Measurements from ENCODE around the gene SNAP25.

The SNAP25 gene

GRCh38 chr20:10319855-10320254, 101.2 kb downstream of the SNAP25 start:
- no peaks in the 10 kb centered on the region for H3K36me3 ChIP-seq (ENCODE audit: insufficient read depth, low read length)
- no peak for DNase-seq (ENCODE audit: low read depth, low spot score)
- no peak overlapping the region for H3K27ac ChIP-seq
- no peak overlapping the region for H3K4me3 ChIP-seq
- no peaks in the 10 kb centered on the region for H3K9me3 ChIP-seq (ENCODE audit: low read depth, low read length)
- H3K9ac ChIP-seq (ENCODE audit: insufficient read length), result no peak overlapping the region
- TF ChIP-seq EZH2 (IDR thresholded peaks at IDR 0.05) (no peak), FOXP2 (optimal IDR thresholded peaks at IDR 0.05; ENCODE audit: control extremely low read depth, extremely low read length, insufficient read depth) (no peak), POLR2AphosphoS5 (IDR thresholded peaks at IDR 0.05; ENCODE audit: borderline replicate concordance, low read depth, low read length) (no peak)

- no peak overlapping the region for H3K4me3 ChIP-seq
- TF ChIP-seq POLR2AphosphoS5 (IDR thresholded peaks at IDR 0.05; ENCODE audit: borderline replicate concordance, low read depth, low read length), result no peak
- TF ChIP-seq FOXP2 (optimal IDR thresholded peaks at IDR 0.05; ENCODE audit: control extremely low read depth, extremely low read length, insufficient read depth), result no peak
- TF ChIP-seq EZH2 (IDR thresholded peaks at IDR 0.05), result no peak
- no peak for DNase-seq (ENCODE audit: low read depth, low spot score)
- no peak overlapping the region for H3K9ac ChIP-seq (ENCODE audit: insufficient read length)
- no peaks in the 10 kb centered on the region for H3K36me3 ChIP-seq (ENCODE audit: insufficient read depth, low read length)
- no peaks in the 10 kb centered on the region for H3K9me3 ChIP-seq (ENCODE audit: low read depth, low read length)
- H3K27ac ChIP-seq, result no peak overlapping the region
Measured at GRCh38 chr20:10321138-10321717, 102.6 kb downstream of the SNAP25 start.

GRCh38 chr20:10322073-10323012, 103.7 kb downstream of the SNAP25 start:
- Histone ChIP-seq H3K27ac (no peak overlapping the region), H3K4me3 (no peak overlapping the region), H3K9ac (ENCODE audit: insufficient read length) (no peak overlapping the region), H3K9me3 (ENCODE audit: low read depth, low read length) (no peaks in the 10 kb centered on the region), H3K36me3 (ENCODE audit: insufficient read depth, low read length) (no peaks in the 10 kb centered on the region)
- TF ChIP-seq EZH2 (IDR thresholded peaks at IDR 0.05) (no peak), POLR2AphosphoS5 (IDR thresholded peaks at IDR 0.05; ENCODE audit: borderline replicate concordance, low read depth, low read length) (no peak), FOXP2 (optimal IDR thresholded peaks at IDR 0.05; ENCODE audit: control extremely low read depth, extremely low read length, insufficient read depth) (no peak)
- DNase-seq (ENCODE audit: low read depth, low spot score), result no peak

GRCh38 chr20:10323729-10324128, 105.1 kb downstream of the SNAP25 start:
- no peak for DNase-seq (ENCODE audit: low read depth, low spot score)
- no peak overlapping the region for H3K4me3 ChIP-seq
- H3K9me3 ChIP-seq (ENCODE audit: low read depth, low read length), result no peaks in the 10 kb centered on the region
- H3K36me3 ChIP-seq (ENCODE audit: insufficient read depth, low read length), result no peaks in the 10 kb centered on the region
- H3K9ac ChIP-seq (ENCODE audit: insufficient read length), result no peak overlapping the region
- no peak for TF ChIP-seq FOXP2 (optimal IDR thresholded peaks at IDR 0.05; ENCODE audit: control extremely low read depth, extremely low read length, insufficient read depth)
- no peak for TF ChIP-seq POLR2AphosphoS5 (IDR thresholded peaks at IDR 0.05; ENCODE audit: borderline replicate concordance, low read depth, low read length)
- TF ChIP-seq EZH2 (IDR thresholded peaks at IDR 0.05), result no peak
- H3K27ac ChIP-seq, result no peak overlapping the region

- H3K36me3 ChIP-seq (ENCODE audit: insufficient read depth, low read length), result no peaks in the 10 kb centered on the region
- no peak overlapping the region for H3K27ac ChIP-seq
- no peak for TF ChIP-seq POLR2AphosphoS5 (IDR thresholded peaks at IDR 0.05; ENCODE audit: borderline replicate concordance, low read depth, low read length)
- TF ChIP-seq EZH2 (IDR thresholded peaks at IDR 0.05), result no peak
- no peak for TF ChIP-seq FOXP2 (optimal IDR thresholded peaks at IDR 0.05; ENCODE audit: control extremely low read depth, extremely low read length, insufficient read depth)
- H3K4me3 ChIP-seq, result no peak overlapping the region
- no peaks in the 10 kb centered on the region for H3K9me3 ChIP-seq (ENCODE audit: low read depth, low read length)
- no peak overlapping the region for H3K9ac ChIP-seq (ENCODE audit: insufficient read length)
- DNase-seq (ENCODE audit: low read depth, low spot score), result no peak
Measured at GRCh38 chr20:10324198-10324847, 105.7 kb downstream of the SNAP25 start.

GRCh38 chr20:10328897-10329255, 110.2 kb downstream of the SNAP25 start:
- no peaks in the 10 kb centered on the region for H3K9me3 ChIP-seq (ENCODE audit: low read depth, low read length)
- no peak overlapping the region for H3K4me3 ChIP-seq
- no peak for DNase-seq (ENCODE audit: low read depth, low spot score)
- H3K27ac ChIP-seq, result peak overlapping the region; percentile 15; the same call in 1 of the 2 replicates
- TF ChIP-seq FOXP2 (optimal IDR thresholded peaks at IDR 0.05; ENCODE audit: control extremely low read depth, extremely low read length, insufficient read depth) (no peak), POLR2AphosphoS5 (IDR thresholded peaks at IDR 0.05; ENCODE audit: borderline replicate concordance, low read depth, low read length) (no peak), EZH2 (IDR thresholded peaks at IDR 0.05) (no peak)
- H3K9ac ChIP-seq (ENCODE audit: insufficient read length), result no peak overlapping the region
- no peaks in the 10 kb centered on the region for H3K36me3 ChIP-seq (ENCODE audit: insufficient read depth, low read length)

- H3K9me3 ChIP-seq (ENCODE audit: low read depth, low read length), result no peaks in the 10 kb centered on the region
- no peak overlapping the region for H3K4me3 ChIP-seq
- H3K36me3 ChIP-seq (ENCODE audit: insufficient read depth, low read length), result no peaks in the 10 kb centered on the region
- no peak for DNase-seq (ENCODE audit: low read depth, low spot score)
- peak overlapping the region; percentile 67 for H3K27ac ChIP-seq
- H3K9ac ChIP-seq (ENCODE audit: insufficient read length), result no peak overlapping the region
- TF ChIP-seq EZH2 (IDR thresholded peaks at IDR 0.05), result no peak
Measured at GRCh38 chr20:10329387-10330005, 110.9 kb downstream of the SNAP25 start.

- Histone ChIP-seq H3K27ac (peak overlapping the region; percentile 67), H3K9me3 (ENCODE audit: low read depth, low read length) (no peaks in the 10 kb centered on the region), H3K36me3 (ENCODE audit: insufficient read depth, low read length) (no peaks in the 10 kb centered on the region), H3K4me3 (no peak overlapping the region), H3K9ac (ENCODE audit: insufficient read length) (no peak overlapping the region)
- TF ChIP-seq POLR2AphosphoS5 (IDR thresholded peaks at IDR 0.05; ENCODE audit: borderline replicate concordance, low read depth, low read length), result no peak
- no peak for DNase-seq (ENCODE audit: low read depth, low spot score)
Measured at GRCh38 chr20:10330071-10330470, 111.4 kb downstream of the SNAP25 start.

Measured in SK-N-MC (cell line).